SJSA1 (cell line): ENCODE measurements around the gene PSENEN. TPM values are rescaled to one million over a fixed set of nuclear protein-coding genes. Genes with fewer than 3 reads are reported as not detected.
A peak's percentile ranks its signal among the peaks of the same experiment; 100 is the strongest.

Experiments
- DNase-seq, 2 experiments: peaks; one replicate each; pipeline ENCODE4 v3.0.0-alpha.2; 2015 to 2020; ENCODE audit warnings: low spot score in 2 of 2, low read depth in 1 of 2
- H3K27ac ChIP-seq: fragments of 250-450 bp; sonication (Bioruptor Pico); 2 replicates; pipeline ENCODE4 v1.5.1; 2020; ENCODE audit warnings: mild to moderate bottlenecking, moderate library complexity
- H3K27me3 ChIP-seq: fragments of 250-450 bp; sonication (Bioruptor Pico); replicated peaks from 2 replicates; pipeline ENCODE4 v1.5.1; 2020; ENCODE audit warnings: mild to moderate bottlenecking, moderate library complexity
- H3K36me3 ChIP-seq: fragments of 250-450 bp; sonication (Bioruptor Pico); 2 replicates; pipeline ENCODE4 v1.5.1; 2020; ENCODE audit warnings: mild to moderate bottlenecking
- H3K4me1 ChIP-seq: fragments of 250-450 bp; sonication (Bioruptor Pico); replicated peaks from 2 replicates; pipeline ENCODE4 v1.6.1; 2021; ENCODE audit warnings: mild to moderate bottlenecking
- H3K4me3 ChIP-seq: fragments of 250-450 bp; sonication (Bioruptor Pico); 2 replicates; pipeline ENCODE4 v1.5.1; 2020; ENCODE audit warnings: mild to moderate bottlenecking
- H3K9me3 ChIP-seq: fragments of 250-450 bp; sonication (Bioruptor Pico); replicated peaks from 2 replicates; pipeline ENCODE4 v1.5.1; 2020; ENCODE audit warnings: mild to moderate bottlenecking
- total RNA-seq: library from RNA; depleted of rRNA; stranded (reverse); fragments of >200 nt; shearing (Covaris generic); gene quantifications from 2 replicates; pipeline ENCODE4 v1.2.3, GENCODE V29; 2014

The PSENEN gene
- total RNA-seq, 1 experiment from 2014 or later, result 28.7 TPM

- no peaks in the 10 kb centered on the region for H3K4me1 ChIP-seq
- peaks cover 97% of the 10 kb centered on the region for H3K36me3 ChIP-seq
- H3K27me3 ChIP-seq, result no peaks in the 10 kb centered on the region
- DNase-seq, result no peak
- no peaks in the 10 kb centered on the region for H3K9me3 ChIP-seq
- H3K4me3 ChIP-seq, result no peak overlapping the region
- no peak overlapping the region for H3K27ac ChIP-seq
These were observed 12.0 kb upstream of the PSENEN start for GRCh38 chr19:35733180-35734125.

- no peaks in the 10 kb centered on the region for H3K27me3 ChIP-seq
- H3K9me3 ChIP-seq, result no peaks in the 10 kb centered on the region
- no peak overlapping the region for H3K27ac ChIP-seq
- no peak overlapping the region for H3K4me3 ChIP-seq
- no peaks in the 10 kb centered on the region; the same call in 1 of the 2 replicates for H3K4me1 ChIP-seq
- H3K36me3 ChIP-seq, result peaks cover 96% of the 10 kb centered on the region
- no peak for DNase-seq
These were observed 11.2 kb upstream of the PSENEN start for GRCh38 chr19:35734273-35734672.

- DNase-seq, result no peak
- H3K4me3 ChIP-seq, result no peak overlapping the region
- no peaks in the 10 kb centered on the region for H3K9me3 ChIP-seq
- H3K27me3 ChIP-seq, result no peaks in the 10 kb centered on the region
- H3K4me1 ChIP-seq, result peaks cover 2% of the 10 kb centered on the region
- H3K36me3 ChIP-seq, result peaks cover 90% of the 10 kb centered on the region
- no peak overlapping the region for H3K27ac ChIP-seq
These were observed 10.6 kb upstream of the PSENEN start for GRCh38 chr19:35734889-35735288.

- Histone ChIP-seq H3K36me3 (peaks cover 67% of the 10 kb centered on the region), H3K4me3 (no peak overlapping the region), H3K9me3 (no peaks in the 10 kb centered on the region)
These were observed 8.3 kb upstream of the PSENEN start for GRCh38 chr19:35736913-35737886.

GRCh38 chr19:35738021-35738886 lies 7.2 kb upstream of the PSENEN start:
- peaks cover 11% of the 10 kb centered on the region for H3K4me1 ChIP-seq
- H3K9me3 ChIP-seq, result no peaks in the 10 kb centered on the region
- H3K4me3 ChIP-seq, result no peak overlapping the region
- H3K36me3 ChIP-seq, result peaks cover 59% of the 10 kb centered on the region
- no peaks in the 10 kb centered on the region for H3K27me3 ChIP-seq
- no peak overlapping the region for H3K27ac ChIP-seq
- no peak for DNase-seq

More at GRCh38 chr19:35736913-35737886, 8.3 kb upstream of the PSENEN start:
- H3K27ac ChIP-seq, result no peak overlapping the region
- H3K27me3 ChIP-seq, result no peaks in the 10 kb centered on the region
- no peak for DNase-seq
- H3K4me1 ChIP-seq, result peaks cover 11% of the 10 kb centered on the region

GRCh38 chr19:35738887-35739229 lies 6.6 kb upstream of the PSENEN start:
- H3K27ac ChIP-seq, result no peak overlapping the region
- H3K4me3 ChIP-seq, result no peak overlapping the region
- H3K36me3 ChIP-seq, result peaks cover 54% of the 10 kb centered on the region
- no peak for DNase-seq
- peaks cover 11% of the 10 kb centered on the region for H3K4me1 ChIP-seq
- H3K9me3 ChIP-seq, result no peaks in the 10 kb centered on the region
- H3K27me3 ChIP-seq, result no peaks in the 10 kb centered on the region

- Histone ChIP-seq H3K27me3 (no peaks in the 10 kb centered on the region), H3K4me3 (peak overlapping the region; percentile 47), H3K27ac (no peak overlapping the region), H3K4me1 (peaks cover 11% of the 10 kb centered on the region), H3K36me3 (peaks cover 47% of the 10 kb centered on the region), H3K9me3 (no peaks in the 10 kb centered on the region)
- peak in 1 of 2 experiments; percentile 16 for DNase-seq
These were observed 6.0 kb upstream of the PSENEN start for GRCh38 chr19:35739275-35740107.

GRCh38 chr19:35740108-35740422 lies 5.4 kb upstream of the PSENEN start:
- peaks cover 11% of the 10 kb centered on the region for H3K4me1 ChIP-seq
- H3K9me3 ChIP-seq, result no peaks in the 10 kb centered on the region
- H3K27me3 ChIP-seq, result no peaks in the 10 kb centered on the region
- no peak overlapping the region for H3K27ac ChIP-seq
- peaks cover 42% of the 10 kb centered on the region for H3K36me3 ChIP-seq
- H3K4me3 ChIP-seq, result peak overlapping the region; percentile 47
- DNase-seq, result no peak

- no peaks in the 10 kb centered on the region for H3K27me3 ChIP-seq
- no peaks in the 10 kb centered on the region for H3K9me3 ChIP-seq
- H3K36me3 ChIP-seq, result peaks cover 36% of the 10 kb centered on the region
- peak; percentile 93 to 98 for DNase-seq
- H3K27ac ChIP-seq, result no peak overlapping the region
- peak overlapping the region; percentile 47 for H3K4me3 ChIP-seq
- peaks cover 11% of the 10 kb centered on the region for H3K4me1 ChIP-seq
These were observed 4.8 kb upstream of the PSENEN start for GRCh38 chr19:35740423-35741202.

- Histone ChIP-seq H3K27me3 (no peaks in the 10 kb centered on the region), H3K36me3 (peaks cover 31% of the 10 kb centered on the region), H3K4me1 (peaks cover 13% of the 10 kb centered on the region), H3K27ac (no peak overlapping the region), H3K9me3 (no peaks in the 10 kb centered on the region), H3K4me3 (peak overlapping the region; percentile 47)
- DNase-seq, result no peak
These were observed 4.3 kb upstream of the PSENEN start for GRCh38 chr19:35741203-35741515.

- H3K27ac ChIP-seq, result no peak within 1 kb of the TSS
- no peaks in the 10 kb centered on the region for H3K9me3 ChIP-seq
- H3K36me3 ChIP-seq, result peaks cover 20% of the 10 kb centered on the region
- no peak for DNase-seq
- no peak within 1 kb of the TSS for H3K4me3 ChIP-seq
- no peaks in the 10 kb centered on the region for H3K27me3 ChIP-seq
- peaks cover 16% of the 10 kb centered on the region for H3K4me1 ChIP-seq
These were observed 3.2 kb upstream of the PSENEN start, which contains the start of gene IGFLR1 for GRCh38 chr19:35742121-35742724. IGFLR1 (minus strand) TSS chr19:35742452; CDS start chr19:35741180, 1,272 bp downstream.
